Fibroblast of skin of right quadriceps (primary cell): ENCODE results near the gene VWF.

ENCODE experiments used
- DNase-seq: peaks from one replicate; pipeline ENCODE4 v3.0.0-alpha.2; 2013

Gene VWF

GRCh38 chr12:6074979-6075585, 49.4 kb downstream of the VWF start:
- DNase-seq = no peak

DNA sequence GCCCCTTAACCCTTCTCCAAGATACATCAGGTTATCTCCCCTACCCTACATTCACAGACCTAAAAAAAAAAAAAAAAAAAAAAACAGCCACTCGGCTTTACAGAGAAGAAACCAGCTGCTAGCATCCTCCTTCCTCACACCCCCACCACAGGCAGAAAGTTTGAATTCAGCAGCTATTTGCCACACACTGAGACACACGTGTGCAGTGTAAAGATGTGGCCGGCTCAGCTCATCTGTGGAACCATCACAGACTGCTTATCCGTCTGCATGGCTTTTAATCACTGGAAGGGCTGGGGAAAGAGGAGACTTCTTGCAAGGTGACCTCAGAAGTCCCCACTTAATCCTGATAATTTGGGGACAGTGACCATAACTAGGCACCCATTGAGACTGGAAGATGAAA, 50.0 kb downstream of the VWF start:
- no peak for DNase-seq

DNA sequence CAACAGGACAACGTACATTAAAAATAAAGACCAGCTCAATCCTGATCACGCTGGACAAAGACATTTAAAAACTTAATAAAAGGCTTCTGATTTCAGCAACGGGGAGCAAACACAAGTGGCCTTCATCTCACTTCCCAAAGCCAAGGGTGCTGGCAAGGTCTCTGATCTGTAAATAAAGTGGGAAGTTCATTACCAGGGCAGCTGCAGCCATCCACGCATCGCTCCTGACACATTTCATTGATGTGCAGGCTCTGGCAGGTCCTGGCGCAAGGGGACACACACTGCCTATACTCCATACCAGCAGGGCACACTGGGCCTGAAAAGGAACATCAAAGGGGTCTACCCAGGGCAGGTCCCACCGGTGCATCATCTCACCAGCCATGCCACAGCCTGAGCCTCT, 51.0 kb downstream of the VWF start:
- no peak for DNase-seq

GRCh38 chr12:6072302-6072752, 52.1 kb downstream of the VWF start:
- peak; percentile 83 for DNase-seq

- no peak for DNase-seq
These were observed 52.9 kb downstream of the VWF start for GRCh38 chr12:6071589-6071988.

DNA sequence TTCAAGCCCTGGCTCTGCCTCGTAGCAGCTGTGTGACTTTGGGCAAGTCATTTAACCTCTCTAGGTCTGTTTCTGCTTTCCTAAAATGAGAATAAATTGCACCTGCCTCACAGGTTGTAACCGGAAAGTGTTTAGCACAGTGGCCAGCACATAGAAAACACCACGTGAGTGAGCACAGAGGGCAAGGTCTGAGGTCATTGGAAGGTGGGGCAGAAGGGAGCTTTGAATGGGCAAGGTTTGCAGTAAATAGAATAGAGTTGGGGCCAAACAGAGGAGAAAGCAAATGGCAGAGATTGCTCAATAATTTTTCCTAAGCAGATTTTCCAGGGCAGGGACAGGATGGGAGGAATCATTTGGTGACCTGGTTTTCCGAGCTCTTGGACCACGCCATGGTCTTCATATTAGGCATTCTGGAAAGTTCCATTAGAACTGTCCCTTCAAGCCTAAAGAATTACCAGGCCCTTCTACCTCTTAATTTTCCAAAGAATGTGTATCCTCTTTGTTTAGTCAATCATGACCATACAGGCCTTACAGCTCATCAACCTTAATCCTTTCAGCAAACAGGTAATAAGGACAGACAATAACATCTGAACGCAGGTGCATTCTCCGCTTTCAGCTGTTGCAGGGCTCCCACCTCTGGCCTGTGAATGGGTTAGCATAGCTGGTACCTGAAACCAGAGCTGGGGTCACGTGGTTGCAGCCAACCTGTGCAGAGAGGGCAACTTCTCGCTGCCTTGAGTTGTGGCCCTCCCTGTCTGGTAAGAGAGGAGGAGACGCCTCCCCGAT, 53.8 kb downstream of the VWF start:
- no peak for DNase-seq

GRCh38 chr12:6069437-6070093, 54.9 kb downstream of the VWF start:
- DNase-seq = peak; percentile 98

DNA sequence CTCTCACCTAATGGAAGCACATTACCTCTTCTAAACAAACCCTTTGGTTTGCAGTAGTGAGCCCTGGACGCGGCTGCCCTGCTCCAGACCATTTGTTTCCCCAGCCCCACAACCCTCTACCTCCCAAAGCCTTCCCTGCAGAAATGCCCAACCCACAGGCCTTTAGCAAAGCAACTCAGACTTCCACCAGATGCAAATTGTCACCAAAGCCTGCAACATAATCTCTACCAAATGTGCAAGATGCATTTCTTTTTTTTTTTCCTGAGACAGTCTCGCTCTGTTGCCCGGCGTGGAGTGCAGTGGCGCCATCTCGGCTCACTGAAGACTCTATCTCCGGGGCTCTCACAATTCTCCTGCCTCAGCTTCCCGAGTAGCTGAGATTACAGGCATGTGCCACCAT, 56.2 kb downstream of the VWF start:
- peak; percentile 34 for DNase-seq

DNA sequence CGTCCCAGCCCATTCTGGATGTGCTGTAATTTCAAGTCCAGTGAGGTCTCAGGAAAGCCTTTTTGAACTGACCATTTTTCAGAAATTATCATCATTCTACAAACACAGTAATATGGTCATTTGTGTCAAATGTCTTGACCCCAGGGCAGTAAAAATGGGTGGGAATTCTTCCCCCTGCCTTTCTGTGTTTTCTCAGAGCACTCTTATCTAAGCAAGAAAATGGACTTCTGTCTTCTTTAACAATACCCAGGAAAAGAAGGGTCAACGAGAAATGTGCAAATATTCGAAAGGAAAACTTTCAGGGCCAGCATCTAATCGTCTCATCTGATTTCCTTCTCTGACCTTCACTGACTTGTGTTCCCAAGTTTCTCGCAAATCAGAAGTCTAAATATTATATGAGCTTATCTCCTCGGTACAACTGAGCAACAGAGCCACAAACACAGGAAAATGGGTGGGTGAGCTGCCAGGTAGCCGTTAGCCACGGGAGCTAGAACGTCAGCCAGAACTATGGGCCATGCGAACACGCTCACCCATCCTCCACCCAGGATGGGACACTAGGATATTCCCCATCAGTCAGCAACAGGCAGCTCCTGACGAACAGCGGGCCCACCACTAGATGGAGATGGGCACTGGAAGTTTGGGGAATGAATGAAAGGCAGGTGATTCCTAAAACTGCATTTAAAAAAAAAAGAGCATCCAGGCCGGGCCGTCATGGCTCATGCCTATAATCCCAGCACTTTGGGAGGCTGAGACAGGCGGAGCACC, 57.1 kb downstream of the VWF start:
- peak; percentile 38 for DNase-seq

DNA sequence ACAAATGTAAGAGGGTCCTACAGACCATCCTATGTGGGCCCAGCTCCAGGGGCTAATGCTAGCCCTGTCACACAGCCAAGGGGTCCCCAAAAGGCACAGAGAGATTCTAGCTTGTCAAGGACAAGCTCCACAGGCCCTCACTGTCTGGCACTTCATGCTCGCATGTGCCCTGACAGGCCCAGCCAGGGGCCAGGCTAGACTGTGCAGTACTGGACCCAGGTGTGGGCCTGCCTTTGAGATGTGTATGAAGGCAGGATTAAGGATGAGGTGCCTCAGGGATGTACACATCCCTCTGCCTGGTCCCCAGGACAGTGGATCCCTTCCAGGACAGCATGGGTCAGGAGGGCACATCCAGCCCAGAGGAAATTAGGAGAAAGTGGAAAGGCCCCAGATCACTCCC, 57.8 kb downstream of the VWF start:
- no peak for DNase-seq

DNA sequence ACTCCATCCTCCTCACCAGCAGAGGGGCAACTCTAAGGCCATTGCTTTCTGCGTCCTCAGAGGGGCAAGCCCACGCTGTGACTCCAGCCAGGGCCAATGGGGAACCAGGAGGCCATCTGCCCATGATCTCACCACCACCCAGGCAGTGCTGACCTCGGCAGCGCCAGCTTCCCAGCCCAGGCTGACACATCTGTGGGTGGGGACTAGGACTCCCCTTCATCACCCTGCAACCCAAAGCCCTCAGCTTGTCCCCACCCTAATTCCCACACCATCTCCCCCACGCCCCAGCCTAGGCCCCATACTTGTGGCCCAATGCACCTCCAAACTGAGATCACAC, 58.6 kb downstream of the VWF start:
- no peak for DNase-seq

- no peak for DNase-seq
These were observed 59.2 kb downstream of the VWF start for GRCh38 chr12:6065131-6065862.

DNA sequence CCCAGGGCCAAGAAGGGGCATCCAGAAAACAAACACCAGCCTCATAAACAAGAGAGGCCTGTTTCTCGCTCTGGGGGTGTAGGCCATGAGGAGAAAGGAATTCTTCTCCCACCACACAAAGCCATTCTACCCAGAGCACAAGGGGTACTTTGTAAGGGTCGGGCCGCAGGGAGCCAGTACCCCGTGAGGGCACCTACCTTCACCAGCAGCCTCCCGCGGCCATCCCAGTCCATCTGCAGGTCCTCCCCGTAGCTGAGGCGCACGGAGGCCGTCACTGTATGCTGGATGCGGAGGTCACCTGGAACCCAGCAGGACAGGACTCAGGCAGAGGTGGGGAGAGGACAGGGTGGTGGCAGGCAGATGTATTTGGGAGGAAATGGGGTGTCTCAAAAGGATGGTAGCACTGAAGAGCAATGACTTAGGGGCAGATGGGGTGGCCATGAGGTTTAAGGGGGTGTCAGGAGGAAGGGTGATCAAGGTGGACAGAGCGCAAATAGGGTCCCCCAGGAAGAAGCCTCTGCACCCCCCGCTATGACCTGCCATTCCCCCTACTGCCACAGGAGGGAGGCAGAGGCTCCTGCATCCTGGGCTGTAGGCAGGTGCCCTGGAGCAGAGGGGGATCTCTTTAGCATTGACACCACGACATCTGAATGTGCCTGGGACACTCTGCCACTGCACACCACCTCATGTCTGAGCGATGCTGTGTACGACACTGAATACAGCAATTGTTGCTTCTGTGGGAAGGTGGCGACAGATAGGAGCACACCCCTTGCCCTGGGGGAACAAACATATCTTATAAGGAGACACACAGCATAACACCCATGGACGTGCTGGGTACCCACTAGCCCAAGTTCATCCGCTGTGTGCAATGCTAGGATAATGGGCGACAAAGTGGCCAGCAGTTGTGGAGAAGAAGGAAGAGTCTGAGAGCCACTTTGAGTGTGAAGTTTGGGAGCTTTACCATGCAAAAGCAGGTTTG, 61.4 kb downstream of the VWF start:
- no peak for DNase-seq

GRCh38 chr12:6062395-6062756, 62.1 kb downstream of the VWF start:
- DNase-seq = no peak

- DNase-seq = peak; percentile 67
These were observed 62.8 kb downstream of the VWF start for GRCh38 chr12:6061660-6062059.

DNA sequence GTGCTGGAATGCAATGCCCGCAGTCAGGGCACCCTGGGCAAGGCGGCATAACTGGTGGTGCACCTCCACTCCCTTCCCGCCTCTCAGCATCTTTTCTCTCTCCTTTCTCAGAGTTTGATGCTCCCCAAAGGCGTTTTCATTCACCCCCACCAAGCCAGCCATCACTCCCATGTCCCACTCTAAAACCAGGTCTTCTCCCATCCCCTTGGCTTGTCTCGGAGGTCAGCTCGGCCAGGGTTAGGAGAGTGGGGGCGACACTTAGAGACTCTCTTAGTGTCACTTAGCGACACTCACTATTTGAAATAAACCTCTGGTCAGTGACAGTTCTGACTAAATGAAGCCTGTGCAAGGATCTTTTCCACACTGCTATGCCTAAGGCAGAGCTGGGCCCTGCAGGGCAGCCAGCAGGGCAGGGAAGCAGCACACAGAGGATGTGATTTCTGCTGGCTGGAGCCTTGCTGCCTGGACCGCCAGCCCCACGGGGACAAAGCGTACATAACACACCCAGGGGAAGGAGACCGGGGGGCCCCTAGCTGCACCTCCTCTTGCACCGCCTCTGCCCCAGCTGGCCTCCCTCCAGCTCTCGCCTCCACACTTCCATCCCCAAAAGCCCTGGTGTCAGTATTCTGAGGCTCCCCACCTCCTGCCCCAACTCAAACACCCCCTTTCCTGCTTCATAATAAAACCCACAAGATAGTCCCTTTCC, 64.5 kb downstream of the VWF start:
- no peak for DNase-seq

DNA sequence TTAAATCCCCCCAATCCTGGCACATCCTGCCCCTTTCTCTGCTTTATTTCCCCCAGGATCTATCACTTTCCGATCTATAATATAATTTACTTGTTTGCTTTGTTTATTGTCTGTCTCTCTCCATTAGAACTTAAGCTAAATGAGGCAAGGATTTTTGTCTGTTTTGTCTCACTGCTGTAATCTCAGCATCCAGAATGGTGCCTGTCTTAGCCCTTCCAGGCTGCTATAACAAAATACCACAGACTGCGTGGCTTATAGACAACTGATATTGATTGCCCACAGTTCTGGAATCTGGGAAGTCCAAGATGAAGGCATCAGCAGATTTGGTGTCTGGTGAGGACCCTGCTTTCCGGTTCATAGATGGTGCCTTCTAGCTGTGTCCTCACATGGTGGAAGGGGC, 65.2 kb downstream of the VWF start:
- DNase-seq = no peak

GRCh38 chr12:6058481-6059161, 65.8 kb downstream of the VWF start:
- DNase-seq = no peak

DNA sequence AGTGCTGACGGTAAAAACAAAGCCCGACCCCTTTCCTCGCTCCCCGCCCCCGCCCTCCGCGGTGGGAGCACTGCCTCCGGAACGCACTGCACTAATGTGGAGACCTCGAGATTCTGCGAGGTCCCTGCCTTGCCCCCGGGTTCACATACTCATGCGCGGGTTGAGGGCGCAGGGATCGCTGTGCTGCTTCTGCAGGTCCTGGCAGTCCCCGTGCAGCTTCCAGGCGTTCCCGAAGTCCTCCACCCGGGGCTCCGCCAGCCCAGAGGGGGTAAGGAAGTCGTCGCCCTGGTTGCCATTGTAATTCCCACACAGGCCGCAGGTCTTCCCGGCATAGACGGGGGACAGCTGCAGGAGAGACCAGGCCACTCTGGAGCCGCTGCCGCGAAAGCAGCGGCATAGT, 66.8 kb downstream of the VWF start:
- no peak for DNase-seq
